Cardiac atrium fibroblast (primary cell): ENCODE measurements around the gene MEOX2. TPM values are rescaled to one million over a fixed set of nuclear protein-coding genes. Genes with fewer than 3 reads are reported as not detected.

ENCODE experiments used
- total RNA-seq: library from RNA; depleted of rRNA; stranded (reverse); fragments of >200 nt; gene quantifications from 2 replicates; pipeline ENCODE4 v1.2.3, GENCODE V29; 2015

MEOX2 gene
- total RNA-seq = 0.81 and 1.8 TPM in 2 replicates

DNA sequence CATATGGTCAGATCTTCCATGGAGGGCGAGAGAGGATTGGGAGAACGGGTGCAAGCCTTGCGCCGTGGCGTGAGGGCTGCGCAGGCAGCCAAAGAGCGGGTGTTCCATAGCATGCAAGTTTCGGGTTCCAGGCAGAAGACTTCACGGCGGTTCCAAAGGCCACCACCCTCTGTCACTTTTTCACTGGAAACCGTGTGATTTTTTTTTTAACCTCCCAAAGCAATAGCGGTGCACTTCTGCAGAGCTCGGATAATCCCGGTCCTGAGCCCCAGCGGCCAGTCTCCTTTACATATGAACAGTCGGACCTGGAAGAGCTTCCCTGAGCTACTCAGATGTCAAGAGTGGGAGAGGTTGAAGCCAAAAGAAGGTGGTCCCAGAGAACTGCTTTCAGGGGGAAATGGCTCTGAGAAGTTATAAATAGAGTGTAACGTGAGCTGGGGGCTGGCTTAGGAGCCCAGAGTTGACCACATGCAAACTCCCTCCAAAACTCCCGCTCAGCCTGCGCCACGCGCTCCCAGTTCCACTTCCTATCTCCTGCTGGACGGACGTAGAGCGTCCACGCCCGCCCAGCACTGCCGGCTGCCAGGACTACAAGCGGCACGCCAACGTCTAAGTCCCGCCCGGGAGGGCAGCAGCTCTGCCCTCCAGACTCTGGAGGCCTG, at the start of gene MEOX2:
MEOX2 (minus strand) TSS at position 389 of the 662 bp plus-strand sequence; CDS start at position 108, 281 bp downstream.

DNA sequence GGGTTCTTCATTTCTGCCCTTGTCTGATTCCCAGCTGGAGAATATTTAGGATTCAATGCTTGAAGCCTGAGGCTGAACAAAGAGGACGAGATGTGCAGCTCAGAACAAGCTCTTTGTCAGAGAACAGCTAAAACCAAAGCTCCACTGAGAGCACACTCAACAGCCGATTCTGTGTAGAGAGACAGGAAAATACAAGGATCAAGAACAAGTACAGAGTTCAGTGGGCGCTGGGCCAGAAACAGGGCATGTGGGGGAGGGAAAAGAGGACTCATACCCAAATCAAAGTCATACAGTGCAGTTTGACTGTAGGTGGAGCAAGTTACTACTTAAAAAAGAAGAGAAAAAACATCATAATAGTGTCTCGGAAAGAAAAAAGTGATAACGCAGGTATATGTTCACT, 124.6 kb downstream of the MEOX2 start, which contains the start of gene AGMO:
AGMO (minus strand) TSS at position 181 of the 400 bp plus-strand sequence.

Other genes starting within 250 kb of the MEOX2 start
- gene AGMO, start 124.7 kb downstream of the MEOX2 start, total RNA-seq = 0.54 TPM in 1 of 2 replicates, not detected in the other